ENCODE results near the gene PHF2. TPM values are rescaled to one million over a fixed set of nuclear protein-coding genes. Genes with fewer than 3 reads are reported as not detected.
"Not testable (repeated sequence)": the region's sequence is repeated elsewhere in the genome, so short reads cannot be mapped to it uniquely, and the experiment has no call there.

Gene PHF2
- total RNA-seq, 1 donor from 2014 or later: 13.9 TPM

DNA sequence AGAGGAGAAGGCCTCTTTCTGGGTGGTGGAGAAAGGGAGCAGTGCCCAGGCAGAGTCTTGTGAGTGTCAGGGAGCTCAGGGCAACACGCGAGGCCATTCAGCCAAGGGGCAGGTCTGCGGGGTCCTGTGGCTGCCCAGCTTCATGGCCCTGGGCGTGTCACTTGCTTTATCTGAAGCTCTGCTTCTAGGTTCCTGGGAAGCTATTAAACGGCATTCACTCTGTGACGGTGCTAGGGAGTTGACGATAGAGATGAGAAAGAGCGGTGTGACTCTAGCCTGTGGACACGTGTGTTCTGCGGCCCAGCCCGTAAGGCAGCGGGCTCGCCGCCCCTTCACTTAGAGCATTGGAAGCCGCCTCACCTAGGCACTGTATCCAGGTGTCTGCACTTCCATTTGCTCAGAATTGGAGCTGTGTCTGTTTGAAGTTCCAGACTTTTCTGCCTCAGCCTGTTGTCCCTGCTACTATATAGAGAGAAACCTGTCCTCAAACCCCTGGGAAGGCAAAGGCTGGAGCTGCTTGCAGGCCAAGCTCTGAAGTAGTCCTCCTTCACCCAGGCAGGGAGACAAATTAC, 88.3 kb downstream of the PHF2 start:
- DNase-seq (ENCODE audit: low read depth in 2 of 2): no peak

DNA sequence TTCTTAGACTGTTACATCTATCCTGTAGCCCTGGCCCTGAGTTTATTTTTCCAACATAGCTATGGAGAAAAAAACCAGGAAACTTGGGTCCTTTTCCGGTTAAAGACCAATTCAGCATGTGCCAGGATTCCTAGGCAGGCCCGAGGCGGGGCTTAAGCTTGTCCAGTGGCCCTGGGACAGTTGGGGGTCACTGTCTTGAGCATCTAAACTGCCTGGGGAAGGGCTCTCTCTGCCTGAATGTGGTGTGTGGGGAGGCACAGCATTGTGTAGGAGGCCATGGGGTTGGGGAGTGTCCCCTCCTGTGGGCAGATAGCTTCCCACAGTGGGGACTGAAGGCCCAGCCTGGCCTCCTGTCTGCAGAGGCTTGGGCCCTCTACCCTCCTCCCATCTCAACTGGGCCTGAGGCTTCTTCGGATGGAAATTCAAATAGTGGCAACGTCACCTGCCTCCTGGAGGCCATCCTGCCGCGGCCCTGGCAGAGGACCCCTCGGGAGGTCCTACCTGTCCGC, 88.8 kb downstream of the PHF2 start:
- DNase-seq (ENCODE audit: low read depth in 2 of 2): peak in 1 of 2 donors; percentile 31

DNA sequence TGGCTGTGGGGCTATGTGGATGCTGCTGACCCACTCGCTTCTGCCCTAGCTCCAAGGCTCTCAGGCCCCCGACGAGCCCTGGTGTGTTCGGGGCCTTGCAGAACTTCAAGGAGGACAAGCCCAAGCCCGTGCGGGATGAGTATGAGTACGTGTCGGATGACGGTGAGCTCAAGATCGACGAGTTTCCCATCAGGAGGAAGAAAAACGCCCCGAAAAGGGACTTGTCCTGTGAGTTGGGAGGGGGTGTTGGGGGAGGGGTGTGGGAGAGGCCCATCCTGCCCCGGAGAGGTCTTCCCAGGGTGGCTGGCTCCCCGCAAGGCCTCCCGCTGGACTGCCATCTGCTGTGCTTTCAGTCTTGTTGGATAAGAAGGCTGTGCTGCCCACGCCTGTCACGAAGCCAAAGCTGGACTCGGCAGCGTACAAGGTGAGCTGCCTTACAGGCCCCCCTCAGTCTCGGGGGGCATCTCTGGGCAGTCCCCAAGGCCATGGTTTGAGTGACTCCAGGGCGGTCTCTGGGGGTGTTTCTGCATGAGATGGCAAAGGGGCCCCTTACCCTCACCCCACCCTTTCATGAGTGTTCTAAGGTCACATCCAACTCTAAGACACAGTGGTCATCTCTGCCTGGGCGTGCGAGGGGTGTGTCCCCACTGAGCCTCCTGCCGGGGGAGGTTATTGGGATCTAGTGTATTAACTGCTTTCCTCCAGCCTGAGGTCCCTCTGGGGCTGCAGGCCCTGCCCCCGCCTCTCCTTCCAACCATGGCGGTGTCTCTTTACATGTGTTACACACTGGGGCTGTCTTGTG, 89.5 kb downstream of the PHF2 start:
- no peak for DNase-seq (ENCODE audit: low read depth in 2 of 2)

DNA sequence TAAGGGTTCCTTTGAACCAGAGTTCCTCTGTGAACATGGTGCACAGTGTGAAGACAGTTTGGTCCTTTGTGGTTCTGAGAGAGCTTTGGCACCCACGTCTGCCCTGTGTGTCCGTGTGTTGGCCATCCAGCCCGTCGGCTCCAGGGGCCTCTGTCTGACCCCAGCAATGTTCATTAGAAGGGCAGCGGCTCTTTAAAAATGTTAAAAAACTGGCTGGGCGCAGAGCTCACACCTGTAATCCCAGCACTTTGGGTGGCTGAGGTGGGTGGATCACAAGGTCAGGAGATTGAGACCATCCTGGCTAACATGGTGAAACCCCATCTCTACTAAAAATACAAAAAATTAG, 90.0 kb downstream of the PHF2 start:
- DNase-seq (ENCODE audit: low read depth in 2 of 2): not testable (repeated sequence)

DNA sequence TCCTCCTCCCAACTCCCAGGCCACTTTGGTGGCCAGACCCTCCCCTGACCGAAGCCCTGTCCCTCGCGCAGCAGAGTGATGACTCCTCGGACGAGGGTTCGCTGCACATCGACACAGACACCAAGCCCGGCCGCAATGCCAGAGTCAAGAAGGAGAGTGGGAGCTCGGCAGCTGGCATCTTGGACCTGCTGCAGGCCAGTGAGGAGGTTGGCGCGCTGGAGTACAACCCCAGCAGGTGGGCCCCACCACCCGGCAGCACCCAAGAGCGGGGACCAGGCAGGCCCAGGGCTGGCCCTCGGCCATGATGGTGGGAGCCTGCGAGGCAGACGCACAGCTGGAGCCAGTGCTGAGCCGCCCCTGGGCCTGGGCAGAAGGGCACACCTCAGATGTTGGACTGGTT, 90.6 kb downstream of the PHF2 start:
- no peak for DNase-seq (ENCODE audit: low read depth in 2 of 2)

DNA sequence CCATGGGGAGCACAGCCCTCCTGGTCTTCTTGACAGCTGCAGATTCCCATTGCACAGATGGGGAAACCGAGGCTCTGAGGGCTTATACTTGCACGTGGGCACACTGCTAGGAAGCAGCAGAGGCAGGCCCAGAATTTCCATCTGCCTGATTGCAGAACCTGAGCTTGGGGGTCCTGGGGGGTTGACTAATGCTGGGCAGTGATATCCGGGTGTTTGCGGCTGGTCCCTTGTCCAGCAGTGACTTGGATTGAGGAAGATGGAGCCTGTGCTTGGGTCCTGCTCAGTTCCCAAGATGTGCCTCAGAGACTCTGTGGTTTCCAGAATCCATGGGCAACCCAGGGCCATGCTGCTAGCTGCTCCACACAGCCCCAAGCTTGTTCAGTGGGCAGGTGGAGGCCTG, 91.2 kb downstream of the PHF2 start:
- no peak for DNase-seq (ENCODE audit: low read depth in 2 of 2)

DNA sequence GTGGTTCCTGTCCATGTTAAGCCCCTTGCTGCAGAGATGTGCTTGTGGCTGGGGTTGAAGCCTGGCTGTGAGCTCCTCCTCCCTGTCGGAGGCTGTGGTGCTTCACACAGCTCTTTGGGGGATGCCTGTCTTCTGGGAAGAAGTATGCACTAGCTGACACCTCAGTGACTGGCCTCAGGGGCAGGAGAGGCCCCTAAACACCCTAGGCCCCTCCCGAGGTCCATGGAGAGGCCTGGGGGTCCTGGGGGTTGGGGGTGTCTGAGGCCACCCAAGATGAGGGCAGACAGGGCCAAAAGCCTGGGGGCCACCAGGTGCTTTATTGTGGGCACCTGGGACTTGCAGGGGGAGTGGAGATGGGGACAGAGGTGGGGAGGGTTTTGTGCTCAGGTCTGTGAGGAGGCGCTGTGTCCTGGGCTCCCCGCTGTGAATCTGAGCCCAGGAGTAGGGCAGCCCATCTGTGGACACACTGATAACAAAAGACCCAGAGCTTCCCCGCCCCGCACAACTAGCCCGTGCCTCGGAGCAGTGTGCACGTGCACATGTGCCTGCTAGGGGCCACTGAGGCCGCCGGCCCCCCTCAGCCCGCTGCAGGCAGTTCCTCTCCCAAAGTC, 92.0 kb downstream of the PHF2 start:
- DNase-seq (ENCODE audit: low read depth in 2 of 2): no peak

DNA sequence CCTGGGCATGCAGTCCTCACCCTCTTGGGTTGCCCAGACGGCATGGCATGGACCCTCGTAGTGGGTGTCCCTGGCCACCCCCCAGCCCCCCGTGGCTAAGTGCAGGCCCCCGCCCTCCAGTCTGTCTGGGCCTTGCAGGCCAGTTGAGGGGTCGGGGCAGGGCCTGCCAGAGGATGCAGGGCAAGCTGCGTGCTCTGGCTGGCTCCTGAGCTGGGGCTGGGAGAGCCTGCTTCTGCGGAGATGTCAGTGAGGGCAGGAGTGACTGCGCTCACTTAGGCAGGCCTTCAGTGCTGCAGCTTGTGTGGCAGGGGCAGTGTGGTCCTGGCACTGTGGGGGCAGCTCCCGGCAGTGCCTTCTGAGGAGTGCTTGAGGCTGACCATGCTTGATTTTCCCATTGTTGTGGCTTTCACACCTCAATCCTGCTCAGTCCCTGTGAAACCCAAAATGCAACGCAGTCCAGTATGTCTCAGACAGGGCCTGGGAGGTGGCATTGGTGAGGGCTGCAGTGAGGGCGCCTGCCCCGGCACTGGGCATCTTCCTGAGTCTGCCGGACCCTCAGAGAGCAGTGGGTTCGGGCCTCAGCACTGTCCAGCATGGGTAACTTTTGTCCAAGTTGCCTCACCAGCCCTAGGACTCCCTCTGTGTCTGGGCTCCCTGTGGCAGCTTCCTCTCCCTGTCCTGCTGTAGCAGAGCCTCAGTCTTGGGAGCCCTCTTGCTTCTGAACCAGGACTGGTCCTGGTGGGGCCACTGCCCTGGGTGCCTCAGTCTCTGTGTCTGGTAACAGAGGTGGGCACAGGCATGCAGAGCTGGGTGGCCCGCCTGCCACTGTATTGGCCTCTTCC, 93.0 kb downstream of the PHF2 start:
- DNase-seq (ENCODE audit: low read depth in 2 of 2): no peak

DNA sequence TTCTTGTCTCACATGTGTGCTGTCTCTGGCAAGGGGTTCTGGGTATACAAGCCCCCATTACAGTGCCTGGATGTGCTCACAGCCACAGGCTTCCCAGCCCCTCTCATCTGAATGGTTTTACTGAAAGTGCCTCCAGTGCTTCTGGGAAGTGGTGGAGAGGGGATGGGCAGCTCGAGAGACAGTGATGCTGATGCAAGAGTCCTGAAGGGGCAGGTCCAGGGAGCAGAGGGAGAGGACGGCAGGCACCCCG, 93.5 kb downstream of the PHF2 start:
- DNase-seq (ENCODE audit: low read depth in 2 of 2): no peak

DNA sequence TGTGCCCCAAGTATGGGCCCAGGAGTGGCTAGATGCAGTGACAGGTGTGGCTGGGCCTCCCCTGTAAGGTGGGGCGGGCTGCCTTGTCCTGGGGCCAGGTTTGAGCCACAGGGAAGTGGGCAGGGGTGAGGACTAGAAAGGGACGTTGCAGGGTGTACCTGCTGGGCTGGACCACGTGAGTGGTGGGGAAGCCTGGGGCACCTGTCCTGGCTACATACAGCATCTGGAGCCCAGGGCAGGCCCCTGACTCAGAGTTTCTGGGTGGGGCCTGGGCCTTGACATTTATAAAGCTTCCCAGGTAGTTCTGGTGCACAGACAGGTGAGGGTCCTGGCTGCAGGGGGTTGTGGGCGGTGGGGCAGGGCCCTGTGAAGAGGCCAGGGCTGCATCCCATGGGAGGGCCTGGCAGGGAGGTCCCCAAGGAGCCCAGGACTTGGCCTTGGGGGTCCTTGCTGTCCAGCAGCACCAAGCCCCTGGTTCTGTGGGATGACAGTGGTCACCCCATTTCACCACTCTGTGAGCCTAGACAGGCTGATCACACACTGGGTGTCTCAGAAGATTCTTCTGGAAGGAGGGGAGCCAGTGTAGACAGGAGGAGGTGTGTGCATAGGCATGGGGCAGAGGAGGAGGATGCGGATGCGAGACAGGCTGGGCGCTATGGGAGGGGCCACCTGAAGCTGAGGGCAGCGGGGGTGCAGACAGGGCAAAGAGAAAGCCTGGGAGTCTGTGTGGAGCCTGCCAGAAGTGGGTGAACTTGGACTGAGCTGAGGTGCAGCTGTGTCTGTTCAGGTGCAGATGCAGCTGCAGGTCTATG, 94.0 kb downstream of the PHF2 start:
- no peak for DNase-seq (ENCODE audit: low read depth in 2 of 2)

DNA sequence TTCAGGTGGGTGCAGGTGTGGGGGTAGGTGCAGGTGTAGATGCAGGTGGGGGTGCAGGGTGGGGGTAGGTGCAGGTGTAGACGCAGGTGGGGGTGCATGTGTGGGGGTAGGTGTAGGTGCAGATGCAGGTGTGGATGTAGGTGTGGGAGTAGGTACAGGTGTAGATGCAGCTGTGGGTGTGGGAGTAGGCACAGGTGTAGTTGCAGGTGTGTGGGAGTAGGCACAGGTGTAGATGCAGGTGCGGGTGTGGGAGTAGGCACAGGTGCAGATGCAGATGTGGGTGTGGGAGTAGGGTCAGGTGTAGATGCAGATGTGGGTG, 94.6 kb downstream of the PHF2 start:
- no peak for DNase-seq (ENCODE audit: low read depth in 2 of 2)

DNA sequence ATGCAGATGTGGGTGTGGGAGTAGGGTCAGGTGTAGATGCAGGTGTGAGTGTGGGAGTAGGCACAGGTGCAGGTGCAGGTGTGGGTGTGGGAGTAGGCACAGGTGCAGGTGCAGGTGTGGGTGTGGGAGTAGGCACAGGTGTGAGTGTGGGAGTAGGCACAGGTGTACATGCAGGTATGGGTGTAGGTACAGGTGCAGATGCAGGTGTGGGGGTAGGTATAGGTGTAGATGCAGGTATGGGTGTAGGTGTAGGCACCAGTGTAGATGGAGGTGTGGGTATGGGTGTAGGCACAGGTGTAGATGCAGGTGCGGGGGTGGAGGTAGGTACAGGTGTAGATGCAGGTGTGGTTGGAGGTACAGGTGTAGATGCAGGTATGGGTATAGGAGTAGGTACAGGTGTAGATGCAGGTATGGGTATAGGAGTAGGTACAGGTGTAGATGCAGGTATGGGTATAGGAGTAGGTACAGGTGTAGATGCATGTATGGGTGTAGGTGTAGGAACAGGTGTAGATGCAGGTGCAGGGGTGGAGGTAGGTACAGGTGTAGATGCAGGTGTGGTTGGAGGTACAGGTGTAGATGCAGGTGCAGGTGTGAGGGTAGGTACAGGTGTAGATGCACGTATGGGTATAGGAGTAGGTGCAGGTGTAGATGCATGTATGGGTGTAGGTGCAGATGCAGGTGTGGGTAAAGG, 96.1 kb downstream of the PHF2 start:
- not testable (repeated sequence) for DNase-seq (ENCODE audit: low read depth in 2 of 2)

DNA sequence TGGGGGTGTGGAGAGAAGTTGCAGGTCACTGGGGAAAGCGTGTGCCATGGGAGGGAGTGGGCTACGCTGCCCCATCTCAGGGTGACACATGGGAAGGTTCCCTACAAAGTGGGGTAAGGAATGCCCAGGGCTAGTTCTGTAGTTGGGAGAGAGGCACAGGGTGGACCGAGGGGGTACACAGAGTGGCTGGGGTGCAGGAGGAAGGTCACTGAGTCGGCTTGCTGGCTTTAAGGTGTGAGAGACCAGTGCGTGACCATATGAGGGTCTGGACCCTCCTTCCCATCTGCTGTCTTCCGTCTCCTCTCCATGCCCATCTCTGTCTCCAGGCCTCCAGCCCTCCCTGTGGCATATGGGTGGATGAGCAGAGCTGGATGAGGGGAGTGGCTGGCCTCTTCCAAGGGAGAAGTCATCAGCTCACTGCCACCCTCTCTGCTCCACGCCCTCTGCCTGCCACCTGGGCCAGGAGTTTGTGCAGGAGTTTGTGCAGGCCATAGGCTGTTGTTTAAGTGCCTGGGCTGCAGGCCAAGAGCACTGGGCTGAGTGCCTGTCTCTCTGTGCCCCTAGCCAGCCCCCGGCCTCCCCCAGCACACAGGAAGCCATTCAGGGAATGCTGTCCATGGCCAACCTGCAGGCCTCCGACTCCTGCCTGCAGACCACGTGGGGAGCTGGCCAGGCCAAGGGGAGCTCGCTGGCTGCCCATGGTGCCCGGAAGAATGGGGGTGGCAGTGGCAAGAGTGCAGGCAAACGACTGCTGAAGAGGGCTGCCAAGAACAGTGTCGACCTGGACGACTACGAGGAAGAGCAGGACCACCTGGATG, 96.8 kb downstream of the PHF2 start:
- no peak for DNase-seq (ENCODE audit: low read depth in 2 of 2)

DNA sequence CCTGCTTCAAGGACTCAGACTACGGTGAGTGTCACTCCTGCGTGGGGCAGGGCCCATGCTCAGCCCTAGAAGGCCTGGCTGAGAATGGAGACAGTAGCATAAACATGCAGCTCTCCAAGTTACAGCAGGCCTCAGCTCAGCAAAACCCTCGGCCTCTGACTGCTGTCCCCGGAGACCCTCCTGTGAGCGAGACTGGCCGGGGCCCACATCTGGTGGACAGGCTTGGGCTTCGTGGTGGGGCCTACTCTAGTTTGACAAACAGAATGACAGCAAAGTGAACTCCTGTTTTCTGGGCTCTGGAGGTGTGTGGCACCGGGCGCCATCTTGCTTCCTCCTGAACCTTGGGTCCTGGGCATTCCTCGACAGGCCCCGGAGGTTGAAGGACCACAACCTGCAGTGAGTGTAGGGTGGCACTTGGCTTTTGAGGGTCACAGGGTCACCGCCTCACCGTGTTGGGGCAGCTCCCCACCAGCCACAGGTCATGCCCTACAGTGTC, 97.5 kb downstream of the PHF2 start:
- DNase-seq (ENCODE audit: low read depth in 2 of 2): no peak

DNA sequence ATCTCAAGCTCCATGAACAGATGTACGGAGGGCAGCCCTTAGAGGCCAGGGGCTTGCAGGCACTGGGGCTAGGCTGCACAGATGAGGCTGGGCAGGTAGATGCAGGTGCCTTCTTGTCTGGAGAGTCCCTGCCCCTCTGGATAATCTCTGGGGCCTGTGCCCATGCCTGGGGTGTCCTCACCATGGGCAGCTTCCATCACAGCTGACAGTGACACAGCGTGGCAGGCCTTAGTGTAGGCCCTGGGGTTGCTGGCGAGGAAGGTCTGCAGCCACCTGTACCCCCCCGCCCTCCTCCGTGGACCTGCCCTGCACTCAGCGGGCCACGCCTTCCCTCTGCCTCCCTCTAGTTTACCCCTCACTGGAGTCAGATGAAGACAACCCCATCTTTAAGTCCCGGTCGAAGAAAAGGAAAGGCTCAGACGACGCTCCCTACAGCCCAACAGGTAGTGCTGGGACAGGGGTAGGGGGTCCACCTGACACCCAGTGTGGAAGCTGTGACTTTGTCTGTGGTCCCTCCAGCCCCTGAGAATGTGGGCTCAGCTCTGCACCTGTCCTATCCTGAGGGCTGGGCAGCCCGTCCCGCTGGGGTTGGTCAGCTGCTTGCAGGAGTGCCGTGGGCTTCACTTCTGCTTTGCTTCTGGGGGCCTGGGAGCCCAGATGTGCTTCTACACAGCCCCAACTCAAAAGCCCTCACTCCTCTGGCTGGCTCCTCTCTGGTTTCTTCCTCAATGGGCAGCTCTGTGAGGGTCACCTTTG, 98.4 kb downstream of the PHF2 start:
- no peak for DNase-seq (ENCODE audit: low read depth in 2 of 2)

DNA sequence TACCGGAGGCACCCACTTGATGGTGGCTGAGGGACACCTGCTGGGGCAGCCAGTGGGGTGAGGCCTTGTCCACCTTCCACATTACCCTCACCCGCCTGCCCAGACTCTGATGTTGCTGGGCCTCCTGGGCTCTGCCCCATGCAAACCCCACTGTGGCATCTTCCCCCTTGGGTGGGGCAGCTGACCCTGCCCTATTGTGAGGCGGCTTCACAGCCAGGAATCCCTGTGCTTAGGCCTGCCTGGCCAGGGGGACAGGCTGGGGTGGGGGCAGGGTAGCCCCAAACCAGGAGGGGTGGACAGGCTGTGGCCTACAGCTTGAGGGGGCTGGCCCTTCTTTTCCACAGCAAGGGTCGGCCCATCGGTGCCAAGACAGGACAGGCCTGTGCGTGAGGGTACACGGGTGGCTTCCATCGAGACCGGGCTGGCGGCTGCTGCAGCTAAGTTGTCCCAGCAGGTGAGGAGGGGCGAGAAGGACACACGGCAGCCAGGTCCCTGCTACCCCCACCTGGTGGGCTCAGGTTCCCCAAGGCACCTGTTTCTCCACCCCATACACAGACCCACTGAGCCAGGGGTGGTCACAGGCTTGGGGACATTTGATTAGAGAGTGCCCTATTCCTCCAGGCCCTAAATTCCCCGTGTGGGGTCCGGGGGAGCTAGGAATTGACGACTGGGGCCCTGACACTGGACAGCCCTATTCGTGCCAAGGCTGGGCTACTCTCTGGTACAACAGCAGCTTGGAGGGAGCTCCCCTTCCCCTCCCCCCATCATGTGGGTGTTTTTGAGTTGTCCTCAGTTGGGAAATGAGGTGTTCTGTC, 99.2 kb downstream of the PHF2 start:
- DNase-seq (ENCODE audit: low read depth in 2 of 2): no peak

DNA sequence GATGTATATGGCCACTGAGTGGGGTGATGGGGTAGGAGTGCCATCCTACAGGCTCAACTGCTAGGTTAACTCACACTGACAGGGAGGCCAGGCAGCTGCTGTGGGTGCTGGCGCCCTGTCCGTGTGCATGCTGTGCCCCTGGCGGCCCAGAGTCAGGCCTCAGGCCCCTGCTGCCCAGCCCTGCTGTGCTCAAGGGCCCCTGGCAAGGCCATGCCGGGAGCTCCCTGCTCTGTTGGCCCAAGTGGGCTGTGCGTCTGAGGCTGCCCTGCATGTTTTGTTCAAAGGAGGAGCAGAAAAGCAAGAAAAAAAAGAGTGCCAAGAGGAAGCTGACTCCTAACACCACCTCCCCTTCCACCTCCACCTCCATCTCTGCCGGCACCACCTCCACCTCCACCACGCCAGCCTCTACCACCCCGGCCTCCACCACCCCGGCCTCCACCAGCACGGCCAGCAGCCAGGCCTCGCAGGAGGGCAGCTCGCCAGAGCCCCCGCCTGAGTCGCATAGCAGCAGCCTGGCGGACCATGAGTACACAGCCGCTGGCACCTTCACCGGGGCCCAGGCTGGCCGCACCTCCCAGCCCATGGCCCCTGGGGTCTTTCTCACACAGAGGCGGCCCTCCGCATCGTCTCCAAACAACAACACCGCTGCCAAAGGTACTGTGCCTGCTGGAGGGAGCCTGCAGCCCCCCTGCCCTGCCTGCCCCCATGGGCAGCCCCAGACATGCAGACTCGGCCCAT, 100.1 kb downstream of the PHF2 start:
- DNase-seq (ENCODE audit: low read depth in 2 of 2): no peak

Measured in lung microvascular endothelial cell (primary cell).